SK-N-SH treated with all-trans-retinoic acid at 6 μM for 48 hours (cell line): ENCODE data around the gene SLC22A9.

Source experiments
- BACH2 ChIP-seq: fragments of 250-450 bp; sonication (Bioruptor Pico); IDR thresholded peaks from 2 replicates; pipeline ENCODE4 v1.9.0; 2021; ENCODE audit warnings: mild to moderate bottlenecking, borderline replicate concordance
- CREB5 ChIP-seq: fragments of 250-450 bp; sonication (Bioruptor Pico); IDR thresholded peaks from 2 replicates; pipeline ENCODE4 v1.5.1; 2020; ENCODE audit warnings: low read depth, mild to moderate bottlenecking, moderate library complexity
- PATZ1 ChIP-seq: fragments of 250-450 bp; sonication (Bioruptor Pico); IDR thresholded peaks from 2 replicates; pipeline ENCODE4 v1.8.0; 2020; ENCODE audit warnings: mild to moderate bottlenecking, moderate library complexity, borderline replicate concordance
- RARB ChIP-seq: fragments of 250-450 bp; sonication (Bioruptor Pico); IDR thresholded peaks from 2 replicates; pipeline ENCODE4 v1.8.0; 2021; ENCODE audit warnings: mild to moderate bottlenecking, moderate library complexity
- SNAI2 ChIP-seq: fragments of 250-450 bp; sonication (Bioruptor Pico); IDR thresholded peaks from 2 replicates; pipeline ENCODE4 v1.5.0; 2020; ENCODE audit warnings: mild to moderate bottlenecking, moderate library complexity
- TCF4 ChIP-seq: fragments of 250-450 bp; sonication (Bioruptor Pico); IDR thresholded peaks from 2 replicates; pipeline ENCODE4 v1.8.0; 2021; ENCODE audit warnings: mild to moderate bottlenecking, moderate library complexity, borderline replicate concordance
- TSHZ2 ChIP-seq: fragments of 250-450 bp; sonication (Bioruptor Pico); IDR thresholded peaks from 2 replicates; pipeline ENCODE4 v1.5.0; 2020; ENCODE audit warnings: mild to moderate bottlenecking, moderate library complexity
- ZFP30 ChIP-seq: fragments of 450-650 bp; formaldehyde crosslinking; IDR thresholded peaks from 2 replicates; pipeline ENCODE4 v1.5.0; 2022; ENCODE audit warnings: mild to moderate bottlenecking, moderate library complexity

GRCh38 chr11:63448646-63449045, 79.1 kb downstream of the SLC22A9 start:
- TF ChIP-seq TCF4 (CRISPR knock-in tag) = no peak
- no peak for TF ChIP-seq RARB (CRISPR knock-in tag)
- TF ChIP-seq TSHZ2 = no peak
- TF ChIP-seq ZFP30 = no peak
- no peak for TF ChIP-seq CREB5 (CRISPR knock-in tag)
- TF ChIP-seq SNAI2 (CRISPR knock-in tag) = no peak
- no peak for TF ChIP-seq BACH2
- no peak for TF ChIP-seq PATZ1 (CRISPR knock-in tag)
